Activated gamma-delta T cell treated with Interleukin-2 at 50 U/mL for 16 hours (primary cell): ENCODE data around the gene NEDD4L.

Experiments used
- DNase-seq: peaks from one replicate; pipeline ENCODE4 v3.0.0-alpha.2; 2020

Gene NEDD4L

GRCh38 chr18:58335821-58336220 is 291.8 kb downstream of the NEDD4L start:
- DNase-seq, result no peak

- no peak for DNase-seq
Observed at GRCh38 chr18:58336605-58337004, 292.6 kb downstream of the NEDD4L start.

GRCh38 chr18:58337285-58337684 is 293.3 kb downstream of the NEDD4L start:
- DNase-seq, result no peak

- no peak for DNase-seq
Observed at GRCh38 chr18:58337686-58338085, 293.7 kb downstream of the NEDD4L start.

GRCh38 chr18:58338141-58338540 is 294.1 kb downstream of the NEDD4L start:
- DNase-seq, result no peak

GRCh38 chr18:58338961-58339592 is 295.1 kb downstream of the NEDD4L start:
- DNase-seq, result no peak

GRCh38 chr18:58339890-58340289 is 295.9 kb downstream of the NEDD4L start:
- no peak for DNase-seq

- DNase-seq, result no peak
Observed at GRCh38 chr18:58341916-58342315, 297.9 kb downstream of the NEDD4L start.

GRCh38 chr18:58344080-58344670 is 300.1 kb downstream of the NEDD4L start:
- DNase-seq, result no peak

GRCh38 chr18:58344861-58345463 is 300.9 kb downstream of the NEDD4L start:
- DNase-seq, result no peak

GRCh38 chr18:58345875-58346274 is 301.8 kb downstream of the NEDD4L start:
- DNase-seq, result no peak

- DNase-seq, result no peak
Observed at GRCh38 chr18:58347135-58347534, 303.1 kb downstream of the NEDD4L start.

GRCh38 chr18:58348517-58348916 is 304.5 kb downstream of the NEDD4L start:
- no peak for DNase-seq

GRCh38 chr18:58348951-58349350 is 304.9 kb downstream of the NEDD4L start:
- no peak for DNase-seq

GRCh38 chr18:58349650-58350049 is 305.6 kb downstream of the NEDD4L start:
- DNase-seq, result no peak

- DNase-seq, result no peak
Observed at GRCh38 chr18:58350526-58350925, 306.5 kb downstream of the NEDD4L start.

- DNase-seq, result no peak
Observed at GRCh38 chr18:58351776-58352175, 307.8 kb downstream of the NEDD4L start.

GRCh38 chr18:58353581-58353980 is 309.6 kb downstream of the NEDD4L start:
- DNase-seq, result no peak

- no peak for DNase-seq
Observed at GRCh38 chr18:58354051-58354450, 310.0 kb downstream of the NEDD4L start.

- no peak for DNase-seq
Observed at GRCh38 chr18:58354791-58355190, 310.8 kb downstream of the NEDD4L start.

- no peak for DNase-seq
Observed at GRCh38 chr18:58355243-58355642, 311.2 kb downstream of the NEDD4L start.

- DNase-seq, result no peak
Observed at GRCh38 chr18:58359218-58359617, 315.2 kb downstream of the NEDD4L start.

- no peak for DNase-seq
Observed at GRCh38 chr18:58359620-58360019, 315.6 kb downstream of the NEDD4L start.

- DNase-seq, result no peak
Observed at GRCh38 chr18:58360324-58360723, 316.3 kb downstream of the NEDD4L start.

- DNase-seq, result no peak
Observed at GRCh38 chr18:58361212-58361611, 317.2 kb downstream of the NEDD4L start.
